ENCODE results near the gene GRIK2. TPM values are rescaled to one million over a fixed set of nuclear protein-coding genes. Genes with fewer than 3 reads are reported as not detected.

The GRIK2 gene
- total RNA-seq, 1 experiment from 2014 or later: 0.29 TPM

GRCh38 chr6:101931766-101932165, 538.3 kb downstream of the GRIK2 start:
- Histone ChIP-seq H3K4me1 (no peaks in the 10 kb centered on the region), H3K4me3 (ENCODE audit: low read depth, low read length) (no peak overlapping the region), H3K36me3 (ENCODE audit: control insufficient read depth, insufficient read depth, low read length) (no peaks in the 10 kb centered on the region), H3K9me3 (no peaks in the 10 kb centered on the region), H3K27me3 (replicated peaks; ENCODE audit: control insufficient read depth, insufficient read depth, low read length) (no peaks in the 10 kb centered on the region)
- H3K27ac Mint-ChIP-seq (ENCODE audit: unreplicated experiment): no peak overlapping the region
- intact Hi-C loops (cut with micrococcal nuclease; ENCODE audit: unreplicated experiment): no loop called here
- no TSS peak for BruUV-seq (replicated peaks)
- CTCF ChIA-PET: no interaction called here
- no peaks in the 10 kb centered on the region for H3K36me3 Mint-ChIP-seq (ENCODE audit: insufficient read depth, unreplicated experiment)
- H3K4me3 Mint-ChIP-seq (ENCODE audit: unreplicated experiment): no peak overlapping the region
- no peaks in the 10 kb centered on the region for H3K27me3 Mint-ChIP-seq (ENCODE audit: insufficient read depth, unreplicated experiment)
- H3K9me3 Mint-ChIP-seq (ENCODE audit: unreplicated experiment): no peaks in the 10 kb centered on the region
- no peak for TF ChIP-seq CTCF (IDR thresholded peaks at IDR 0.05; ENCODE audit: insufficient read depth in 1 of 2, low read depth in 1 of 2, low read length in 1 of 2, severe bottlenecking in 1 of 2, unreplicated experiment in 1 of 2)
- no peak for DNase-seq
- no peaks in the 10 kb centered on the region for H3K4me1 Mint-ChIP-seq (ENCODE audit: low read depth, unreplicated experiment)
- POLR2A ChIA-PET: no interaction called here

DNA sequence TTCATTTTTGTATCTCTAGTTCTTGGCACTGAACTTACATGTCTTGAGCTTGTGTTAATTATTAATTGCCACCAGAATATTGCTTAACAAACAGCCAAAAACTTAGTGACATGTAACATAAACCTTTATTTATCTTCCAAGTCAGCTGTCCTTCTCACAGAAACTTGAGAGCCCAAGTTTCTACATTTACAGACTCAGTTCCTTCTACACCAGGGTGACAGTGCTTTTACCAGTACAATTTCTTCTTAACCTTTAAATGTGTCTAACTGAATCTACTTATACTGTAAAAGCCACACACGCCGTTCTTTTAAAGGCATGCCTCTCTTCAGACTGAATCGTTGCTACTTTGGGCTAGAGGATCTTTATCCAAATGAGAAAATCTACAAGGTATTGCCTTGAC, 539.2 kb downstream of the GRIK2 start:
- POLR2A ChIA-PET: no interaction called here
- Mint-ChIP-seq H3K4me3 (ENCODE audit: unreplicated experiment) (no peak overlapping the region), H3K4me1 (ENCODE audit: low read depth, unreplicated experiment) (no peaks in the 10 kb centered on the region), H3K27ac (ENCODE audit: unreplicated experiment) (no peak overlapping the region), H3K27me3 (ENCODE audit: insufficient read depth, unreplicated experiment) (no peaks in the 10 kb centered on the region), H3K36me3 (ENCODE audit: insufficient read depth, unreplicated experiment) (no peaks in the 10 kb centered on the region), H3K9me3 (ENCODE audit: unreplicated experiment) (no peaks in the 10 kb centered on the region)
- no peak for DNase-seq
- no TSS peak for BruUV-seq (replicated peaks)
- no peak for TF ChIP-seq CTCF (IDR thresholded peaks at IDR 0.05; ENCODE audit: insufficient read depth in 1 of 2, low read depth in 1 of 2, low read length in 1 of 2, severe bottlenecking in 1 of 2, unreplicated experiment in 1 of 2)
- Histone ChIP-seq H3K36me3 (ENCODE audit: control insufficient read depth, insufficient read depth, low read length) (no peaks in the 10 kb centered on the region), H3K9me3 (no peaks in the 10 kb centered on the region), H3K4me3 (ENCODE audit: low read depth, low read length) (no peak overlapping the region), H3K27me3 (replicated peaks; ENCODE audit: control insufficient read depth, insufficient read depth, low read length) (no peaks in the 10 kb centered on the region), H3K4me1 (no peaks in the 10 kb centered on the region)
- CTCF ChIA-PET: no interaction called here
- intact Hi-C loops (cut with micrococcal nuclease; ENCODE audit: unreplicated experiment): no loop called here

- no peaks in the 10 kb centered on the region for H3K27me3 ChIP-seq (replicated peaks; ENCODE audit: control insufficient read depth, insufficient read depth, low read length)
- H3K4me3 Mint-ChIP-seq (ENCODE audit: unreplicated experiment): no peak overlapping the region
- H3K4me3 ChIP-seq (ENCODE audit: low read depth, low read length): no peak overlapping the region
- ChIA-PET CTCF (no interaction called here), POLR2A (no interaction called here)
- H3K27me3 Mint-ChIP-seq (ENCODE audit: insufficient read depth, unreplicated experiment): no peaks in the 10 kb centered on the region
- H3K9me3 Mint-ChIP-seq (ENCODE audit: unreplicated experiment): no peaks in the 10 kb centered on the region
- H3K36me3 Mint-ChIP-seq (ENCODE audit: insufficient read depth, unreplicated experiment): no peaks in the 10 kb centered on the region
- no peak for DNase-seq
- no peaks in the 10 kb centered on the region for H3K4me1 ChIP-seq
- H3K4me1 Mint-ChIP-seq (ENCODE audit: low read depth, unreplicated experiment): no peaks in the 10 kb centered on the region
- intact Hi-C loops (cut with micrococcal nuclease; ENCODE audit: unreplicated experiment): no loop called here
- BruUV-seq (replicated peaks): no TSS peak
- no peaks in the 10 kb centered on the region for H3K9me3 ChIP-seq
- H3K27ac Mint-ChIP-seq (ENCODE audit: unreplicated experiment): no peak overlapping the region
- H3K36me3 ChIP-seq (ENCODE audit: control insufficient read depth, insufficient read depth, low read length): no peaks in the 10 kb centered on the region
- no peak for TF ChIP-seq CTCF (IDR thresholded peaks at IDR 0.05; ENCODE audit: insufficient read depth in 1 of 2, low read depth in 1 of 2, low read length in 1 of 2, severe bottlenecking in 1 of 2, unreplicated experiment in 1 of 2)
Measured at GRCh38 chr6:101935732-101936131, 542.2 kb downstream of the GRIK2 start.
